HG03521 (cell line): ENCODE data around the gene THSD8.
"Not testable (repeated sequence)": the region's sequence is repeated elsewhere in the genome, so short reads cannot be mapped to it uniquely, and the experiment has no call there.

Experiments
- ATAC-seq: cut with Tn5 transposase; IDR thresholded peaks from one replicate; pipeline ENCODE4 v1.9.1; 2021; ENCODE audit warnings: mild to moderate bottlenecking, moderate library complexity; ENCODE audit not compliant: unreplicated experiment

Gene THSD8

GRCh38 chr19:12821761-12822160 lies 19.9 kb downstream of the THSD8 start:
- ATAC-seq: no peak

- no peak for ATAC-seq
Measured at GRCh38 chr19:12825254-12826131, 23.6 kb downstream of the THSD8 start.

GRCh38 chr19:12828494-12828893 lies 26.6 kb downstream of the THSD8 start:
- no peak for ATAC-seq

- ATAC-seq: no peak
Measured at GRCh38 chr19:12833418-12833737, 31.5 kb downstream of the THSD8 start.

GRCh38 chr19:12833738-12834565 lies 32.1 kb downstream of the THSD8 start:
- no peak for ATAC-seq

GRCh38 chr19:12834566-12834943 lies 32.7 kb downstream of the THSD8 start, which contains the start of gene RTBDN:
Gene RTBDN, minus strand, starts transcription at chr19:12834579. Its CDS starts 4,600 bp downstream, at chr19:12829979.
- ATAC-seq: no peak

GRCh38 chr19:12834976-12835757 lies 33.3 kb downstream of the THSD8 start:
- ATAC-seq: no peak

- ATAC-seq: no peak
Measured at GRCh38 chr19:12836529-12836863, 34.6 kb downstream of the THSD8 start.

- ATAC-seq: no peak
Measured at GRCh38 chr19:12837225-12837624, 35.4 kb downstream of the THSD8 start.

GRCh38 chr19:12838182-12838885 lies 36.5 kb downstream of the THSD8 start, which contains the start of gene MAST1:
Gene MAST1, plus strand, starts transcription at chr19:12838515. Its CDS starts 58 bp downstream, at chr19:12838573.
- ATAC-seq: no peak

GRCh38 chr19:12838886-12839756 lies 37.3 kb downstream of the THSD8 start:
- no peak for ATAC-seq

GRCh38 chr19:12840091-12841079 lies 38.5 kb downstream of the THSD8 start:
- ATAC-seq: no peak

- ATAC-seq: no peak
Measured at GRCh38 chr19:12841094-12841493, 39.2 kb downstream of the THSD8 start.

GRCh38 chr19:12842511-12842910 lies 40.6 kb downstream of the THSD8 start:
- ATAC-seq: no peak

GRCh38 chr19:12843328-12843727 lies 41.5 kb downstream of the THSD8 start:
- ATAC-seq: no peak

GRCh38 chr19:12843999-12844732 lies 42.3 kb downstream of the THSD8 start:
- ATAC-seq: no peak

- not testable (repeated sequence) for ATAC-seq
Measured at GRCh38 chr19:12846613-12847012, 44.7 kb downstream of the THSD8 start.
